Mucosa of rectum (tissue), 2 donors: ENCODE results near the gene GCG.

Experiments
- H3K27ac ChIP-seq, 2 donors: one replicate each; pipeline ENCODE4 v1.7.0; 2013; ENCODE audit warnings: inconsistent platforms in 2 of 2, low read depth in 2 of 2, low read length in 2 of 2
- H3K27me3 ChIP-seq, 2 donors: one replicate each; pipeline ENCODE4 v1.7.0; 2013; ENCODE audit warnings: low read length in 2 of 2; ENCODE audit not compliant: control insufficient read depth in 2 of 2, insufficient read depth in 2 of 2
- H3K36me3 ChIP-seq, 2 donors: one replicate each; pipeline ENCODE4 v1.7.0; 2013; ENCODE audit warnings: low read length in 2 of 2; ENCODE audit not compliant: control insufficient read depth in 2 of 2, insufficient read depth in 2 of 2
- H3K4me1 ChIP-seq, 2 donors: one replicate each; pipeline ENCODE4 v1.7.0; 2013; ENCODE audit warnings: low read length in 2 of 2, mild to moderate bottlenecking in 1 of 2; ENCODE audit not compliant: control insufficient read depth in 2 of 2, insufficient read depth in 2 of 2
- H3K4me3 ChIP-seq, 2 donors: one replicate each; pipeline ENCODE4 v1.7.0; 2013; ENCODE audit warnings: low read length in 2 of 2
- H3K9ac ChIP-seq, 2 donors: one replicate each; pipeline ENCODE4 v1.7.0; 2013; ENCODE audit warnings: low read length in 2 of 2, low read depth in 1 of 2, mild to moderate bottlenecking in 1 of 2
- H3K9me3 ChIP-seq, 2 donors: one replicate each; pipeline ENCODE4 v1.7.0; 2013; ENCODE audit warnings: low read length in 2 of 2; ENCODE audit not compliant: control insufficient read depth in 2 of 2
- donor health status: healthy.
- donor health status: Normal muscosa, but diverticular disease.

The GCG gene

GRCh38 chr2:162123806-162124758 is 28.0 kb downstream of the GCG start:
- no peak overlapping the region for H3K4me3 ChIP-seq
- H3K4me1 ChIP-seq = no peaks in the 10 kb centered on the region
- no peak overlapping the region for H3K27ac ChIP-seq
- no peaks in the 10 kb centered on the region for H3K36me3 ChIP-seq
- H3K9me3 ChIP-seq = no peaks in the 10 kb centered on the region
- H3K27me3 ChIP-seq = no peaks in the 10 kb centered on the region
- H3K9ac ChIP-seq = no peak overlapping the region

- no peak overlapping the region for H3K9ac ChIP-seq
- no peaks in the 10 kb centered on the region for H3K36me3 ChIP-seq
- H3K27ac ChIP-seq = no peak overlapping the region
- no peak overlapping the region for H3K4me3 ChIP-seq
- H3K27me3 ChIP-seq = no peaks in the 10 kb centered on the region
- H3K9me3 ChIP-seq = no peaks in the 10 kb centered on the region
- H3K4me1 ChIP-seq = no peaks in the 10 kb centered on the region
Observed at GRCh38 chr2:162118166-162119031, 33.6 kb downstream of the GCG start.

GRCh38 chr2:162116352-162116751 is 35.7 kb downstream of the GCG start:
- Histone ChIP-seq H3K27me3 (no peaks in the 10 kb centered on the region), H3K4me1 (no peaks in the 10 kb centered on the region)

GRCh38 chr2:162115076-162115475 is 37.0 kb downstream of the GCG start:
- Histone ChIP-seq H3K36me3 (no peaks in the 10 kb centered on the region), H3K9ac (no peak overlapping the region), H3K4me1 (no peaks in the 10 kb centered on the region), H3K9me3 (no peaks in the 10 kb centered on the region), H3K4me3 (no peak overlapping the region), H3K27me3 (no peaks in the 10 kb centered on the region), H3K27ac (no peak overlapping the region)

More at GRCh38 chr2:162116352-162116751, 35.7 kb downstream of the GCG start:
- H3K9ac ChIP-seq = no peak overlapping the region
- no peaks in the 10 kb centered on the region for H3K9me3 ChIP-seq
- H3K4me3 ChIP-seq = no peak overlapping the region
- no peaks in the 10 kb centered on the region for H3K36me3 ChIP-seq
- H3K27ac ChIP-seq = no peak overlapping the region

- no peak overlapping the region for H3K4me3 ChIP-seq
- no peaks in the 10 kb centered on the region for H3K9me3 ChIP-seq
- H3K4me1 ChIP-seq = no peaks in the 10 kb centered on the region
- no peaks in the 10 kb centered on the region for H3K27me3 ChIP-seq
- H3K9ac ChIP-seq = no peak overlapping the region
- H3K36me3 ChIP-seq = no peaks in the 10 kb centered on the region
- no peak overlapping the region for H3K27ac ChIP-seq
Observed at GRCh38 chr2:162114271-162114670, 37.8 kb downstream of the GCG start.

GRCh38 chr2:162113776-162114168 is 38.3 kb downstream of the GCG start:
- Histone ChIP-seq H3K9me3 (no peaks in the 10 kb centered on the region), H3K36me3 (no peaks in the 10 kb centered on the region), H3K27ac (no peak overlapping the region), H3K4me1 (no peaks in the 10 kb centered on the region), H3K9ac (no peak overlapping the region), H3K27me3 (no peaks in the 10 kb centered on the region), H3K4me3 (no peak overlapping the region)

GRCh38 chr2:162113088-162113775 is 38.8 kb downstream of the GCG start:
- Histone ChIP-seq H3K27ac (no peak overlapping the region), H3K4me3 (no peak overlapping the region)

GRCh38 chr2:162111958-162112850 is 39.8 kb downstream of the GCG start:
- Histone ChIP-seq H3K27ac (no peak overlapping the region), H3K36me3 (no peaks in the 10 kb centered on the region), H3K27me3 (no peaks in the 10 kb centered on the region), H3K4me1 (peaks cover 0 to 4% of the 10 kb centered on the region in 2 donors), H3K4me3 (no peak overlapping the region), H3K9me3 (no peaks in the 10 kb centered on the region), H3K9ac (no peak overlapping the region)

More at GRCh38 chr2:162113088-162113775, 38.8 kb downstream of the GCG start:
- Histone ChIP-seq H3K27me3 (no peaks in the 10 kb centered on the region), H3K9ac (no peak overlapping the region), H3K9me3 (no peaks in the 10 kb centered on the region), H3K36me3 (no peaks in the 10 kb centered on the region), H3K4me1 (peaks cover 0 to under 1% of the 10 kb centered on the region in 2 donors)

- H3K36me3 ChIP-seq = no peaks in the 10 kb centered on the region
- H3K9me3 ChIP-seq = no peaks in the 10 kb centered on the region
- no peak overlapping the region for H3K9ac ChIP-seq
- no peak overlapping the region for H3K4me3 ChIP-seq
- H3K4me1 ChIP-seq = peaks cover 0 to 4% of the 10 kb centered on the region in 2 donors
- H3K27ac ChIP-seq = no peak overlapping the region
- H3K27me3 ChIP-seq = no peaks in the 10 kb centered on the region
Observed at GRCh38 chr2:162107361-162107901, 44.6 kb downstream of the GCG start.
